ENCODE results near the gene SLC44A1.
A peak's percentile ranks its signal among the peaks of the same experiment; 100 is the strongest.

The SLC44A1 gene

GRCh38 chr9:105275938-105276337 lies 31.5 kb downstream of the SLC44A1 start:
- DNase-seq: no peak

- DNase-seq: no peak
These were observed 34.3 kb downstream of the SLC44A1 start for GRCh38 chr9:105278751-105279150.

GRCh38 chr9:105280691-105281090 lies 36.2 kb downstream of the SLC44A1 start:
- DNase-seq: peak; percentile 68 to 83

GRCh38 chr9:105281272-105281671 lies 36.8 kb downstream of the SLC44A1 start:
- DNase-seq: no peak

DNA sequence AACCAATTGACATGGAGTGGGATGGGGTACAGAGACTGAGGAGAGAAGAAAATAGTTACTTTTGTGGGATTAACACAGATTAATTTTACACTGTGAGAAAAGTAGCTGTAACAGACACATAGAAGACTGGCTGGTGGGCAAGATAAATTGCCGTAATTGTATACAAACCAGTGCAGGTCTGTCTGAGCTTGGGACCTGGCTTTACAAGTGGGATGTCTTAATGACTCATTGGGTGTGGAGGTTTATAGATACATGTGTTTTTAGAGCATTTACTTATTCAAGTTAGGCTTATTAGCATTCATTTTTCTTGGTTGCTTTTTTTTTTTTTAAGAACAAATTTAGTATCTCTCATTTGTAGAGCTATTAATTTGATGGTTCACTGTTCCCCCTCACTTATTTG lies 37.5 kb downstream of the SLC44A1 start:
- no peak for DNase-seq

- DNase-seq: no peak
These were observed 38.6 kb downstream of the SLC44A1 start for GRCh38 chr9:105282870-105283621.

DNA sequence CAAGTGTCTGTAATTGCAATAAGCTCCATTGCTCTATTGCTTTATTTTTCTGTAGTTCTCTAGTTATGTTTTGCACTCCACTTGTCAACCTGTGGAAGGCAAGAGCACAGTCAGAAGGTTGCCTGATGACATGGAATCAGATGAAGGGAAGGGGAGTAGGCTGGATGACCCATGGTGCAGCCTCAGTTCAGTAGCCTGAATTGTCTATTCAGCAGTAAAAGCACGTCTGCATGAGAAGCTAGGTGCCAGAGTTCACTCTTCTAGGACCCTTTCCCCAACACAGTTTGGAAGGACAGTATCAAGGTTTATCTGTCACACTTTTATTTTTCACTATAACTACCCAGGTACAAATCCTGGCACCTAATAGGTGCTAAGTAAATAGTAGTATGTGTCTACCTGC lies 39.3 kb downstream of the SLC44A1 start:
- no peak for DNase-seq

DNA sequence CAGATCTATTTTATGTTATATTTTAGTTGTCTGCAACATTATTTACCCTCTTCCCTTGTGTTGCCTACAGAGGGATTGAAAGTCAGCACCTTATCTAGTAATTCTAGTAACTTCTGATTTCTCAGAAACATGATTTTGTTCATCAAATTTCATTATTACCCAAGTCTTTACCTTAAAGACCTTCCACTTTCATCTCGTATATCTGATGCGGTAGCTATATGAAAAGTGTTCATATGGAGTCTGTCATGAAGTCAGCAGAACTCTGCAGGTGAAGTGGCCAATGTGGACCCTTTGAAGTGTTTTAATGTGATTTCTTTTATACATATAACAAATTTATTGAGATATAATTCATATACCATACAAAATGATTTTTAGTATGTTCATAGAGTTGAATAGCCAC lies 40.0 kb downstream of the SLC44A1 start:
- no peak for DNase-seq

DNA sequence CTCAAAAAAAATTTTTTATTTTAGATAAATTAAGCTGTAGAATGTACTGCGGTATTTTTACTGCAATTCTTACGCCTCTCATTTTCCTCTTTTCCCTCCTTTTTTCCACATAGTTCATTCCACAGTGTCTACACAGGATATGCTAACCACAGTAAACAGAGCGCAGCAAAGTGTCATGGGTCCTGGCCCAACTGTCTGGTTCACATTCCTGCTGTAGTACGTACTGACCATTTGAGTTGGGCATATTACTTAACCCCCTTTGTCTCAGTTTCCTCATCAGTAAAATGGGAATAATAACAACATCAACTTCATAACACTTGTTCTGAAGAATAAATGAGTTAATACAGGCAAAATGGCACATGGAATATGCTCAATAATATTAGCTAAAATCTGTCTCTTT lies 41.6 kb downstream of the SLC44A1 start:
- DNase-seq: no peak

GRCh38 chr9:105289305-105289704 lies 44.9 kb downstream of the SLC44A1 start:
- no peak for DNase-seq

DNA sequence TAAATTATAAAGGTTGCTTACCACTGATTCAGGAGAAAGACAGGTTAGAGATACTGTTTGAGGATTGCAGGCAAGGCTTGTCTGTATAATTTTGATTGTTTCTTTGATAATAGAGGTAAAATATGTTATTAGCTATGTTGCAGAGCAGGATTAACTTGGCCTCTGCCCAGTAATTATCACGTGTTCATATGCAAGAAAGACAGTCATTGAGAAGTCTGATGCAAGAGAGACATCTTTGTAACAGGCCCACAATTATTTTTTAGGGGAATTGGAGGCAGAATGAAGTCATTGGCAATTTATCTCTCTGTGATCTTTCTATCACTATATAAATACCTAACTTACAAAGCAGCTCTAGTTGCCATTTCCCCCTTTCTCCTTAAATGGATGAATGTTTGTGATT lies 46.0 kb downstream of the SLC44A1 start:
- DNase-seq: peak; percentile 62 to 67

DNA sequence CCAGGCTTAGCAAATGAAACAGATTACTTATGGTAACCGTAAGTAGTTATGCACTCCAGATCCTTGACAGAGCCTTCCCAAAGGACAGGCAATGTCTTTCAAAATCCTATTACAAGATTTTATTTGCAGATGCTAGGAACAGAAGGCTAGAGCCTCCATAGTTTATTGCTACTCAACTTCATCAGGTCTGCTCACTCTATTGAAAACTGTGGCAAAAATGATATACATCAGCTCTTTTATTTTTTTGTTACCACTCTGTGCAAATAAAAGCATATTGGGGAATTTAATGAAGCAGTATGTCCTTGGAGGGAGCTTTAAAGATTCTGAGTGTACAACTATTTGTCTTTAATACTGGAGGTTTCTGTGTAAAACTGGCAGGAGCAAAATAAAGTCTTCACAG lies 46.5 kb downstream of the SLC44A1 start:
- no peak for DNase-seq

DNA sequence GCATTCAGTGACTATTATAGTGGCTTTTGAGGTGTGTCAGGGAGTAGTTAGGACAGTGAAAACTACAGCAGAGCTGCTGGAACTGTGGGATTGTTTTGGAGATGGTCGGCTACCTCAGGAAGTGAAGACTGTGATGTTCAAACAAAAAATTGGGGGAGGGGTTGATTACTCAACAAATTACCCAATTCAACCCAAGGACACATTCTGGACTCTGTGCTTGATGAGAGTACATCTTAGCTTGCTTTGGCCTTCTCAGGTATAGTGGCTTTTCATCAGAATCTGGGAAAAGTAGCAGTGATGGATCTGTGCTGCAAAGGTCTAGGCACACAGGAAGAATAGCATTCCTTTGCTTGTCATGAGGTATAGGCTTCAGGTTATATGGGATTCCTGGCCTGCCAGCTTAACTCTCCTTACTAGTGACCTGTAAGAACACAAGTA lies 47.0 kb downstream of the SLC44A1 start:
- no peak for DNase-seq

DNA sequence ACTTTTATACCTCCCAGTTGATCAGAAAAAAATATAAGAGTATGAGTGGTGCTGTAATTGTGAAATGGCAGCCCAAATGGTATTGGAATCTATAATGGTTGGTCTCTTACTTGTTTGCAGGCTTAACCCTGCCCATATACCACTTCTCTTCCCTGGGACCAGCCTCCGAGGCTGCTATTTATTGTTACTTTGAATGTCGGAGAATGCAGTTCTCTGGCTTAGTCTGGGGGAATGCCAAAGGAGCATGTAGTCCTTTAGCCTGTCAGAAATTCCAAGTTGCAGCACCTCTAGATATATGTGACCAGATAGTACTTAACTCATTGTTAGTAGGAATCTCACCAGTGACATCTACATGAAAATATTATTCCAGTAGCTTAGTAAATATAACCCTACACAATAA lies 47.5 kb downstream of the SLC44A1 start:
- DNase-seq: no peak

- no peak for DNase-seq
These were observed 49.0 kb downstream of the SLC44A1 start for GRCh38 chr9:105293408-105293807.

GRCh38 chr9:105295201-105295550 lies 50.7 kb downstream of the SLC44A1 start:
- DNase-seq: no peak

- DNase-seq: no peak
These were observed 51.5 kb downstream of the SLC44A1 start for GRCh38 chr9:105295986-105296385.

GRCh38 chr9:105296445-105296844 lies 52.0 kb downstream of the SLC44A1 start:
- DNase-seq: no peak

DNA sequence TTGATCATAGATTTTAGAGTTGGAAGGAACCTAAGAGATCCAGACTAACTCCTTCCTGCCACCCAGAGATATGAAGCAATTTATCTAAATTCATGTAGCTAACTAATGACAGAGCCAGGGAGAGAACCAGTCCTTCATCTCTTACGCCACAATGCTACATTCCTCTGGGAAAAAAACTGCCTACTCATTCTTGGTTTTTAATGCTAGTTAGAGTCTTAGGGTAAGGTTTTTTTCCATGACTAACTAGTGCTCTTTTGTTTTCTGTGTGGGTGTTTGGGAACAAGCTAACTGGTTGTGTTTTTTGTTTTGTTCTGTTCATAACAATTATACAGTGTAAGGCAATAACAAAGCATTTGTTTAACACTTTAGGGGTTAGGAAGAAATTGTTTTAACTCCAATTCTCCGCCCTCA lies 52.4 kb downstream of the SLC44A1 start:
- DNase-seq: peak; percentile 76 to 83

- no peak for DNase-seq
These were observed 53.1 kb downstream of the SLC44A1 start for GRCh38 chr9:105297442-105298075.

DNA sequence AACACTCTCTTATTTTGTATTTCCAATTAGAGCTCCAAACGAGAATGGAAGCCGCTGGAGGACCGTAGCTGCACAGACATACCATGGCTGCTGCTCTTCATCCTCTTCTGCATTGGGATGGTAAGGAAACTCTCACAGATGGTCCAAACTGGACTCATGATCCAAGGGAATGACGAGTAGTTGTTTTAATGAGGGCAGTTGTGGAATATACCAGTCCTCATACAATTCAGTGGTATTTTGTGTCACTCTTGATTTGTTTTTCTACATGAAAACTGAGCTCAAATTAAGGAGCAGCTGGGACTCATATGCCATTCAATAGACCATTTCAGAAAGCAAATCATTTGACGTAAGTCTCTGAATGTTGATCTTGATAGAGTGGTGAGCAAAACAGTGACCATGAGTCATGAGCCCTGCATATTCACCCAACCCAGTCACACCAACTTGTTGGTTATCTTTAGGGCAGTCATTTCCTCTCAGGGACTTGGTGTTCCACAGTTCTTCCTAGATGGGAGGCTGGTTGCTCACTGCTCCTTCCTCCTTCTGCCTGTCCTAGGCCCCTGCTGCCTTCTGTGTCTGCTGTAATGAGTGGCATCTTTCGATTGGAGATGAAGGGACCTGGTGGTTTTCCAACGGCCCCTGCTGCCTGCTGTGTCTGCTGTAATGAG lies 54.9 kb downstream of the SLC44A1 start:
- DNase-seq: peak; percentile 68 to 80

GRCh38 chr9:105302728-105303127 lies 58.3 kb downstream of the SLC44A1 start:
- DNase-seq: no peak

DNA sequence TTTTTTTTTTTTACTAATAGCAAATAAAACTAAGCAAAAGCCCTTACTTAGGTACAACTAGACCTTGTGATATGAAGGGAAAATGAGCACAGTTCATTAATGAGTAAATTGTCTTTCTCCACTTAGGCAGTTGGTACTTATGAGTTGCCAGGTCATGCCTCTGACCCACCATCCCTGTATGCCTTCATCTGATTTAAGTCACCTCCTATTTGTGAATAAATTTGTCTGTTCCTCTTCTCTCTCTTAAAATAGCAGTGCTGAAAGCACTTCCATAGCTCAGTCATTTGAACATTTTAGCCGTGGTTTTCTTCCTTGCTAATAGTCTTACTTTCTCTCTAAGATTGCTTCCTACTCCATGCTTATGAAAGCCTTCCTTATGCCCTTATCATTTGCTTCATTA lies 61.4 kb downstream of the SLC44A1 start:
- peak in 1 of 2 donors; percentile 38 for DNase-seq

Measured in inflammatory macrophage treated with lipopolysaccharide for 1 hour (primary cell).